ENCODE results near the gene VPS13C.
A peak's percentile ranks its signal among the peaks of the same experiment; 100 is the strongest.

Gene VPS13C

GRCh38 chr15:61987824-61988223 is 72.4 kb downstream of the VPS13C start:
- no peak for DNase-seq (ENCODE audit: low read depth)
- no peak for TF ChIP-seq CTCF (IDR thresholded peaks at IDR 0.05; ENCODE audit: insufficient read depth, low read depth, low read length, missing control alignments)
- no peak overlapping the region for H3K4me3 ChIP-seq (ENCODE audit: low read length)

DNA sequence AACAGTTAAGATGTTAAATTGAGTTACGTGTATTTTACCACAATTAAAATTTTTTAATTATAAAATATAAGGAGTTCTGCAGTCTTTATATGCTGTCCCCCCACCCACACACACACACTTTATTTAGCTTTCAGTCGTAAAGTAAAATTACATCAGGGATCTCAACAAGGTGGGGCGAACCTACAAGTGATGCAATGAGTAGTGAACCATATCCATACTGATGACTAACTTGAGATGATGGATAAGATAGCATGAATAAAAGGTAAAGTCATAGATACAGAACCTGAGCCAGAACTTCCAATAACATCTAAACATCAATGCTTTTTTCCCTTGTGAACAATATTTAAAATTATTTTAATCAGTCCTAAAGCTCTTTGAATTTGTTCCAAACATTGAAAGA is 77.2 kb downstream of the VPS13C start:
- peak; percentile 75 for DNase-seq (ENCODE audit: low read depth)
- no peak for TF ChIP-seq CTCF (IDR thresholded peaks at IDR 0.05; ENCODE audit: insufficient read depth, low read depth, low read length, missing control alignments)
- no peak overlapping the region for H3K4me3 ChIP-seq (ENCODE audit: low read length)

- TF ChIP-seq CTCF (IDR thresholded peaks at IDR 0.05; ENCODE audit: insufficient read depth, low read depth, low read length, missing control alignments) = no peak
- H3K4me3 ChIP-seq (ENCODE audit: low read length) = no peak overlapping the region
- DNase-seq (ENCODE audit: low read depth) = no peak
Measured at GRCh38 chr15:61978225-61978624, 82.0 kb downstream of the VPS13C start.

GRCh38 chr15:61974759-61975158 is 85.5 kb downstream of the VPS13C start:
- DNase-seq (ENCODE audit: low read depth) = peak; percentile 65
- H3K4me3 ChIP-seq (ENCODE audit: low read length) = no peak overlapping the region
- TF ChIP-seq CTCF (IDR thresholded peaks at IDR 0.05; ENCODE audit: insufficient read depth, low read depth, low read length, missing control alignments) = no peak

GRCh38 chr15:61974118-61974517 is 86.1 kb downstream of the VPS13C start:
- H3K4me3 ChIP-seq (ENCODE audit: low read length) = no peak overlapping the region
- no peak for TF ChIP-seq CTCF (IDR thresholded peaks at IDR 0.05; ENCODE audit: insufficient read depth, low read depth, low read length, missing control alignments)
- DNase-seq (ENCODE audit: low read depth) = no peak

DNA sequence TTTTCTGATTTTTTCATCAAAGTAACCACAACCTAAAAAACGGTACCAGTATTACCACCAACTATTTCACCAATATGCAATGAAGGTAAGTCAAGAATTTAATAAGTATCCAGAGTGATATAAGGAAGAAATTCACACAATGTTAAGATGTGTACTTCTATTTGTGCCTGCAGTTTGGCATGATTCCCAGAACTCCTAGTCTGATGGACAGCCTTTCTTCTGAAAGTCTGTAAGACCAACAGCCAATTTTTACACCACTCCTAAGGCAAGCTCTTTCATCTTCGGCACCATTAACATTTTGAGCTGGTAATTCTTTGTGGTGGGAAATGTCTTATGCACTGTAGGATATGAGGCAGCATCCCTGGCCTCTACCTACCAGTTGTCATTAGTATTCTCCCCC is 108.3 kb downstream of the VPS13C start:
- DNase-seq (ENCODE audit: low read depth) = peak; percentile 1

More for the DNA sequence above, 108.3 kb downstream of the VPS13C start:
- H3K4me3 ChIP-seq (ENCODE audit: low read length) = no peak overlapping the region
- TF ChIP-seq CTCF (IDR thresholded peaks at IDR 0.05; ENCODE audit: insufficient read depth, low read depth, low read length, missing control alignments) = no peak

Measured in epithelial cell of esophagus (primary cell).